ENCODE measurements around the gene FAM3C.

GRCh38 chr7:121406461-121406860, 10.4 kb upstream of the FAM3C start:
- no peak for TF ChIP-seq POLR2A (IDR thresholded peaks at IDR 0.05)
- no peak for TF ChIP-seq CTCF (IDR thresholded peaks at IDR 0.05)

Data from heart left ventricle (tissue), 13 donors.